Duodenal mucosa (tissue), 2 donors: ENCODE results near the gene AP2B1.
"Not testable (repeated sequence)": the region's sequence is repeated elsewhere in the genome, so short reads cannot be mapped to it uniquely, and the experiment has no call there.

Source experiments
- H3K27ac ChIP-seq: one replicate; pipeline ENCODE4 v1.7.0; 2013; ENCODE audit warnings: low read depth, low read length
- H3K27me3 ChIP-seq, 2 donors: one replicate each; pipeline ENCODE4 v1.7.0; 2013; ENCODE audit warnings: low read length in 2 of 2, control low read depth in 1 of 2; ENCODE audit not compliant: insufficient read depth in 2 of 2, control insufficient read depth in 1 of 2
- H3K36me3 ChIP-seq, 2 donors: one replicate each; pipeline ENCODE4 v1.7.0; 2013; ENCODE audit warnings: low read length in 2 of 2, control low read depth in 1 of 2; ENCODE audit not compliant: insufficient read depth in 2 of 2, control insufficient read depth in 1 of 2
- H3K4me1 ChIP-seq, 2 donors: one replicate each; pipeline ENCODE4 v1.7.0; 2013; ENCODE audit warnings: low read length in 2 of 2, control low read depth in 1 of 2; ENCODE audit not compliant: insufficient read depth in 2 of 2, control insufficient read depth in 1 of 2
- H3K4me3 ChIP-seq, 2 donors: one replicate each; pipeline ENCODE4 v1.7.0; 2013; ENCODE audit warnings: low read length in 2 of 2, low read depth in 1 of 2
- H3K9ac ChIP-seq, 2 donors: one replicate each; pipeline ENCODE4 v1.7.0; 2013; ENCODE audit warnings: low read length in 2 of 2, low read depth in 1 of 2
- H3K9me3 ChIP-seq, 2 donors: one replicate each; pipeline ENCODE4 v1.7.0; 2013; ENCODE audit warnings: low read length in 2 of 2, control low read depth in 1 of 2; ENCODE audit not compliant: control insufficient read depth in 1 of 2

The AP2B1 gene

DNA sequence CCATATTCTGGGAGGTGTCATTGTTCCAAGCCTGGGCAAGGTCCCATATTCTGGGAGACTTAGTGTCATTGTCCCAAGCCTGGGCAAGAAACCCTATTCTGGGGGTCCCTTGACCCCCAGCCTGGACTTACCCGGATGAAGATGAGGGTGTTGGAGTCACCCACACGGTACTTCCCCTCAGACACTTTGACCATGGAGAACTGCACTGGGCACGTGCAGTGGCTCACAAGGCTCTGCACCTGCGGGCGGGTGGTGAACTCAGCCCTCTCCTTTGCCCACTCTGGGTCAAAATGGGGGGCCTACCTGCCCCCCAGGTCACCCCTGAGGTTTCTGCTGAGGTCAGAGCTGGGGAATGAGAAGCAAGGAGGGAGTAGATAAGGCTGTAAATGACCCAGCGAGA is 161.9 kb downstream of the AP2B1 start:
- H3K36me3 ChIP-seq = no peaks in the 10 kb centered on the region
- H3K9me3 ChIP-seq = no peaks in the 10 kb centered on the region
- peaks cover 23 to 31% of the 10 kb centered on the region in 2 donors for H3K27me3 ChIP-seq
- peaks cover 14 to 17% of the 10 kb centered on the region in 2 donors for H3K4me1 ChIP-seq
- H3K9ac ChIP-seq = no peak overlapping the region
- no peak overlapping the region for H3K27ac ChIP-seq
- no peak overlapping the region for H3K4me3 ChIP-seq

DNA sequence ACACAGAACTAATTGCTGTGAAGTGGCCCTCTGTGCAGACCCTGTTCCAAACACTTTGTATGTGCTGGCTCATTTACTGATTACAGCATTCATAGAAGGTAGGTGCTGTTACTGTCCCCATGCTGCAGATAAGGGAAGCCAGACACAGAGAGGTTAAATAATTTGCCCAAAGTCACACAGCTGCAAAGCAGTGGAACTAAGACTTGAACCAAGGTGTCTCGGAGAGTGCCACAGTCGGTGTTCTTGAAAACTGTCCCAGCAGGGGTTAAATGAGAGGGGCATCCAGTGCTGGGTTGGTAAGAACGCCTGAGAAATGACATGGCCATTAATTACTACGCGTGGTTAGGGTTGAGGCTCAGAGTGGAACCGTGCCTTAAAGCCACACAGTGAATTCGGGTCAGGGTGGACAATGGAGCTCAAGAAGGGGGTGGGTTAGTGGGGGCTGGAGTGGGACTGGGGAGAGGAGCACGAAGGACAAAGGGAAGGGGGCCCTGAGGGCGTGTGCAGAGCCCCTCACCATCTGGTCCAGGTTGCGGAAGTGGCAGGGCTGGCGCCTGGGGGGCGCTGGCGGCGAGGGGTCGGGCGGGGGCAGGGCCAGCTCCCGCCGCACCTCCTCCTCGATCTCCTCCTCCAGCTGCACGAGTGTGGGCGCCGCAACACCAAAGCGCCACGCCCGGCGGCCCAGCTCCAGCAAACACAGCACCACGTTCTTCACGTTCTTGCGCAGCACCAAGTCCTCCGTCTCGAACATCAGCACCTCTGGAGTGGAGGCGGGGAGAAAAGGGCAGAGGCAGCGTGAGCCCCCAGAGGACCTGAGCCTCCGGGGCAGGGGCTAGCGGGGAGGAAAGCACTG is 162.7 kb downstream of the AP2B1 start:
- Histone ChIP-seq H3K4me3 (no peak overlapping the region), H3K27me3 (peaks cover 21 to 31% of the 10 kb centered on the region in 2 donors), H3K4me1 (peaks cover 14 to 17% of the 10 kb centered on the region in 2 donors), H3K36me3 (no peaks in the 10 kb centered on the region), H3K27ac (no peak overlapping the region), H3K9ac (no peak overlapping the region), H3K9me3 (no peaks in the 10 kb centered on the region)

DNA sequence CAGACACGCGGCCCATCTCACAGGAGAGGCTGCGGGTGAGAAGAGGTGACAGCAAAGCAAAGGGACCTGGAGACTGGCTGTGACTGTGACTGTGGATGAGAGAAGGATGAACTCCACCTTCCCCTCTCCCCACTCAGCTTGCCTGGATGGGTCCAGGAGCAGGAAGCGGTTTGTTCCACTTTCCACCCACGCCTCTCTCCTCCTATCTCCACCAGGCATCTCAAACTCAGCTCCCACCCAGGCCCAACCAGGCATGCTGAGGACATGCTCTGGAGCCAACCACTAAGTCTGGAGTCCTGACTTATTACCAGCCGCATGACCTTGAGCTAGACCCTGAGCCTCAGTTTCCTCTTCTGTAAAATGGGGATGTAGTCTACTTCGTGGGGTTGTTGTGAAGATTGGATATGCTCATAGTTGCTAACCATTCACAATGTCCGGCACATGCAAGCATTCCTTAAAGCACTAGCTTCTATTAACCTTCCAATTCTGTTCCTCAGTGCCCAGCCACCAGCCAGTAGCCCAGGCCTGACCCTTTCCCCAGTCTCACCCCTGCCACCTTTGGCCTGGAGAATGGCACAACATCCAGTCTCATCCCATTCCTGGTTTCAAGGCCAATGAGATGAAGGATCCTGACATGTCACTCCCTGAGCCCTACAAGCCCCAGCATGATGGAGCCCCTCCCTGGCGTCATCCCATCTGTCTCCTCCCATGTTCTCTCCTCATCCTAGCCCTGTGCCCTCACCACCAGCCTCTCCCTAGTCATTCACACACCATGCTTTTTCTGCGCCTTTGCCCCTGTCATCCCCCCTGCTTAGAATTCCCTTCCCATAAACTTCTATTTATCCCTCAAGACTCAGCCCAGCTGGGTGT is 163.6 kb downstream of the AP2B1 start:
- Histone ChIP-seq H3K9ac (no peak overlapping the region), H3K36me3 (no peaks in the 10 kb centered on the region), H3K27ac (no peak overlapping the region), H3K4me1 (peaks cover 14 to 17% of the 10 kb centered on the region in 2 donors), H3K4me3 (no peak overlapping the region), H3K27me3 (peaks cover 21 to 31% of the 10 kb centered on the region in 2 donors), H3K9me3 (no peaks in the 10 kb centered on the region)

DNA sequence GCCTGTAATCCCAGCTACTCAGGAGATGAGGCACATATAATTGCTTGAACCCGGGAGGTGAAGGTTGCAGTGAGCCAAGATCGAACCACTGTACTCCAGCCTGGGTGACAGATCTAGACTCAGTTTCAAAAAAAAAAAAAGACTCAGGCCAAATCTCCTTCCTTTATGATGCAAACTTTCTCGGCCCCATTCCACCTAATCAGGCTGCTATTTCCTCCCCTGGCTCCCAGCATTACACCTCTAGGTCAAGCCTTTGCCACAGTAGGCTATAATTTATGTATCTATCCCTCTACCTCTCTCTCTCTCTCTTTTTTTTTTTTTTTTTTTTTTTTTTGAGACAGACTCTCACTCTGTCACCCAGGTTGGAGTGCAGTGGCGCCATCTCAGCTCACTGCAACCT is 164.4 kb downstream of the AP2B1 start:
- H3K9me3 ChIP-seq, H3K4me3 ChIP-seq, H3K9ac ChIP-seq, H3K27ac ChIP-seq, H3K36me3 ChIP-seq: not testable (repeated sequence)
- H3K4me1 ChIP-seq = peaks cover 14 to 17% of the 10 kb centered on the region in 2 donors
- peaks cover 21 to 31% of the 10 kb centered on the region in 2 donors for H3K27me3 ChIP-seq

DNA sequence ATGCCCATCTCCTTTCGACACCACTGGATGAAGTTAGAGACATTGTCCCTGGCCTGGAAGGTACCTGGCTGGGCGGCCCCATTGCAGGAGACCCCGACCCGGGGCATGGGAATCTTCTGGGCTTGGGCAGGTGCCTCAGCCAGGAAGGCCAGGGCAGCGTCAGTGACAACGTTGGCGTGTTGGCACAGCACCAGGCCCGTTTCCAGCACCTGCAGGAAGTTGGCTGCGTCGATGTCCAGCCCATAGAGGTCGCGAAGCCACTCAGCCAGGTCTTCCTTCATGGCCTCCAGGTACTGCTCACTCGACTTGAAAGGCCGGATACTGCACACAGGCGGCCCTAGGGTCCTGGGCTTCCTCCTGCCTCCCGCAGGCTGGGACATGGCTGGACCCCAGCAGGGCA is 165.3 kb downstream of the AP2B1 start:
- H3K4me1 ChIP-seq = peaks cover 14 to 17% of the 10 kb centered on the region in 2 donors
- H3K9me3 ChIP-seq = no peaks in the 10 kb centered on the region
- H3K27ac ChIP-seq = no peak overlapping the region
- no peak overlapping the region for H3K9ac ChIP-seq
- H3K27me3 ChIP-seq = peaks cover 21 to 31% of the 10 kb centered on the region in 2 donors
- no peak overlapping the region for H3K4me3 ChIP-seq
- H3K36me3 ChIP-seq = no peaks in the 10 kb centered on the region

DNA sequence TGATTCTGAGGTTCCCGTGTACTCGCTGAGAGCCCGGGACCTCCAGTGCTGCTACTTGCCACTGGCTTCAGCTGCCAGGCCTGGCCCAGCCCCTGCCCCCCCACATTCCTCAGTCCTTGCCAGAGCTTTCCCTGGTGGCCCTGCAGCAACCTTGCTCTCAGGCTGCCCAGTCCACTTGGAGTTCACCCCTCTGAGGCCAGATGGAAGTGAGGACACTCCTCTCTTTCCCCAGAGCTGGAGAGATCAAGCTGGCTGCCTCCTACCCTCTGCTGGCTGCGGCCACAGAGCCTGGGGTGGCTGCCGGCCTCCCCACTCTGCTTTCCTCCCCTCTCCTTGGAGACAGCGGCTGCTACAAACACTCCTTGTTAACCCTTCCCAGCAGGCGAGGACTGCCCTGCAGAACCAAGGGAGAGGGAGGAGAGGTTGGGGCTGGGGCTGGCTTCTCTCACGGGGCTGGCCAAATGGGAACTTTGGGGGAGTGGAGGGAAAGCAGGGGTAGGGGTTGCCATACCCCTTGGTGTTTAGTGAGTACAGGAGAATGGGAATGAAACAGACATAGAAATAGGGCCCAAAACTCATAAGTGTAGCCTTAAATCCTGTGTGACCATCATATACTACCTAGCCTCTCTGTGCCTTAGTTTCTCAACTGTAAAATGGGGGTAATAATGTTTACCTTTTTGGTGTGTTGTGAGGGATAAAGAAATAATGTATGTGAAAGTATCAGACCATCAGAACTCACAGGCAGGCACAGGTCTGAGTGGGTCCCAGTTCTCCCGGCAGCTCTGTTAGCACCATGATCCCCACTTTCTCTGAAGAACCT is 166.0 kb downstream of the AP2B1 start, which contains the start of gene GAS2L2:
Gene GAS2L2 (minus strand): TSS at position 295 of the 820 bp plus-strand sequence. CDS start 389 bp downstream, outside the sequence.
- peaks cover 14 to 16% of the 10 kb centered on the region in 2 donors for H3K4me1 ChIP-seq
- no peaks in the 10 kb centered on the region for H3K9me3 ChIP-seq
- no peak within 1 kb of the TSS for H3K9ac ChIP-seq
- no peak within 1 kb of the TSS for H3K4me3 ChIP-seq
- no peaks in the 10 kb centered on the region for H3K36me3 ChIP-seq
- H3K27me3 ChIP-seq = peaks cover 21 to 31% of the 10 kb centered on the region in 2 donors
- no peak within 1 kb of the TSS for H3K27ac ChIP-seq

DNA sequence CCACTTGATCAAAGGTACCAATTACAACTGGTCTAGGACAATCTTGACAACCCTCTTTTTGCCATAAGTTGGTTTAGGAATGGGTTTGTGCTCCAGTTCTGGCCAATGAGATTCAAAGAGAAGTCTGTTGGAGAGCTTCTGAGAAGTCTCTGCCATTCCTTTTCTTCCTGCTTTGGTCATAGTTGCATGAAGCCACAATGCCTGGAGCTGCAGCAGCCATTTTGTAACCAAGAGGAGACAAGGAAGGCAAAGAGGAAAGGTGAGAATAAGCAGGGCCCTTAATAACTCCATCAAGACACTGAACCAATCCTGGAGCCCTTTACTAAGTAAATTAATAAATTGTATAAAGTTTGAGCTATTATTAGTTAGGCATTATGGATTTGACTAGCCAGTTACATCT is 170.1 kb downstream of the AP2B1 start:
- Histone ChIP-seq H3K27ac (no peak overlapping the region), H3K4me3 (no peak overlapping the region), H3K9me3 (no peaks in the 10 kb centered on the region), H3K36me3 (no peaks in the 10 kb centered on the region), H3K27me3 (peaks cover 0 to 8% of the 10 kb centered on the region in 2 donors), H3K4me1 (peaks cover 6 to 8% of the 10 kb centered on the region in 2 donors), H3K9ac (no peak overlapping the region)

DNA sequence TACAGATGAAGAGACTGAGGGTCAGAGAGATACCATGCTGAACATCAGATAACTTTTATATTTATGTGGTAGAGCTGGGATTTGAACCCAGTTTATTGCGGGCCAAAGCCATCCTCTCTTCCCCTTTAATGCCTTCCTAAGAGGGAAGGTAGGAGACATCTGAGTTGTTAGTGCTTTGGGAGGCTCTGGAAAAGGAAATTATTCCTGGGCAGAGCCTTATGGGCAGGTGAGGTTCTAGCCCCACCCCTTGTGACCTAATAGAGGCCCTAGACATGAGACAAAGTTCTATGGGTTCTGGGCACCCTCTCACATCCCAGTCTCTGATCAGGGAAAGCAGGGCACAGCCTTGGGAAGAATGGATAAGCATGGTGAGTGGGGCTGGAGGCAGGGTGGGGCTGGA is 173.5 kb downstream of the AP2B1 start, which contains the start of gene C17orf50:
Gene C17orf50 (plus strand): TSS at position 301 of the 400 bp plus-strand sequence. CDS start 55 bp downstream, at position 356.
- no peak within 1 kb of the TSS for H3K4me3 ChIP-seq
- H3K27me3 ChIP-seq = no peaks in the 10 kb centered on the region
- H3K4me1 ChIP-seq = peaks cover 4 to 7% of the 10 kb centered on the region in 2 donors
- no peaks in the 10 kb centered on the region for H3K9me3 ChIP-seq
- H3K27ac ChIP-seq = no peak within 1 kb of the TSS
- H3K9ac ChIP-seq = no peak within 1 kb of the TSS
- H3K36me3 ChIP-seq = no peaks in the 10 kb centered on the region

DNA sequence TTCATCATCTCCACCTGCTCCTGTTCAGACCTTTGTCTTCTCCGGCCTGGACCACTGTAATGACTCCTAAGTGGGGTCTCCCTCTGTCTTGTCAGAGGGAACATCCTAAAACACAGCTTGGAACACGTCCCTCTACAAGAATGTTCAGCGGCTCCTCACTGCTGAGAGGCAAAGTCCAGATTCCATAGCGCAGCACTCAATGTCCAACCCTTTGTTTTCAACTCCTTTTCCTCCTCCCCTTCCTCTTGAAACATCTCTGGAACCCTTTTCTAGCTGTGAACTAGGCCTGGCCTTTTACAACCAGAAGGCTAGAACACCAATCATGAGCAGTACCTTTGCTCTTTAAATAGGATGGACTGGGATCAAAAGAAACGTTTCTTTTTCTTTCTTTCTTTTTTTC is 174.5 kb downstream of the AP2B1 start:
- H3K27me3 ChIP-seq = no peaks in the 10 kb centered on the region
- H3K9ac ChIP-seq = no peak overlapping the region
- no peaks in the 10 kb centered on the region for H3K36me3 ChIP-seq
- no peak overlapping the region for H3K4me3 ChIP-seq
- H3K27ac ChIP-seq = no peak overlapping the region
- peaks cover 4 to 7% of the 10 kb centered on the region in 2 donors for H3K4me1 ChIP-seq
- no peaks in the 10 kb centered on the region for H3K9me3 ChIP-seq
